RWPE1 (cell line): ENCODE results near the gene PCBP3.

Experiments used
- CTCF ChIA-PET: fragments of 350-600 bp; sonication (Branson Sonifier 250); formaldehyde crosslinking; extraction: SDS; loops from one replicate; lab custom pipeline; 2021; lab: Yijun Ruan, JAX
- POLR2A ChIA-PET: fragments of 400-600 bp; formaldehyde crosslinking; extraction: SDS; loops from one replicate; lab custom pipeline; 2020; ENCODE audit warnings: antibody characterized with exemption; ENCODE audit not compliant: low non-redundant PET; lab: Yijun Ruan, JAX
- DNase-seq: peaks from one replicate; pipeline ENCODE4 v3.0.0; 2012; ENCODE audit warnings: low spot score
- H3K27ac ChIP-seq: fragments of 450-650 bp; 2 replicates; pipeline ENCODE4 v1.5.1; 2017
- TF ChIP-seq, protein P1 (sequence below): fragments of 450-650 bp; conservative IDR thresholded peaks from 2 replicates; pipeline ENCODE4 v1.5.1; 2017; ENCODE audit warnings: low read depth, mild to moderate bottlenecking

Gene PCBP3

DNA sequence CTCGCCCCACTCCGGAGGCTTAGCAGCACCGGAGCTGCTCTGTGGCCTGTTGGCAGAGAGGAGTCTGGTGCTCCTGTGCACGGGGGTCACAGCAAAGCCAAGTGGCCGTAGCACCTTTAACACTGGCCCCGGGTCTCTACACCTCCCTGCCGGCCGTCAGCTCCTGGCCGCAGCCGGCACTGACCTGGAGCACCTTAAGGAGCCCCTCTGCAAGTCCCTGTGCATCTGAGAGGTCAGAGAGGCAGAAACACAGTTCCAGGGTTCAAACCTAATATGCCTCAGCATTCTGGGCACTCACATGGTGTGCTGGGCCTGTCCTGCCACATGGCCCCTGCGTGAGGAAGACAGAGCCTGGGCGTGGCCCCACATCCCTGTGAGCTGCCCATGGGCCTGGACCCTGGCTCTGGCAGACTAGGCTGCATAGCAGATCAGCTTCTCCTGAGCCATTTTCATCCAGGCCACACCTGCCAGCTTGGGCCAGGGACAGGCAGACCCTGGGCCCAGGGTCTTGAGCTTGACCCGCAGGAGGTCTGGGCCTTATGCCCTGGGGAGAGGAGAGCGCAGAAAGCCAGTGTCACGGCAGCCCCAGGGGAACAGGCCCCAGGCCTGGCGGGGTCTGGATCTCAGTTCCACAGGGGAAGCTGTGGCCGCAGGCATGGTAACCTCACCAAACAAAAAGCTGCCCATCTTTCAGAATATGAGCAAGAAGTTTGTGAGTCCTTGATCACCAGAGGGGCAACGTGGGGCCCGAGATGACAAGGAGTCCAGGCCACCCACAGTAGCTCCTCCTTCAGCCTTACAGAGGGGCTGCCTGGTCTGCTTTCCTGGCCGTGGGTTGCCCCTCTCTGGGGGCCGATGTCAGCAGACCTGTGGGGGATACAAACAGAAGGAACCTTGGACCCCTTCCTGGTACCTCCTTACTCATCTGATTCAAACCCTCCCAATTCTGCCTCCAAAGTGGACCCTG, 192.1 kb downstream of the PCBP3 start:
- TF ChIP-seq, protein P1, sequence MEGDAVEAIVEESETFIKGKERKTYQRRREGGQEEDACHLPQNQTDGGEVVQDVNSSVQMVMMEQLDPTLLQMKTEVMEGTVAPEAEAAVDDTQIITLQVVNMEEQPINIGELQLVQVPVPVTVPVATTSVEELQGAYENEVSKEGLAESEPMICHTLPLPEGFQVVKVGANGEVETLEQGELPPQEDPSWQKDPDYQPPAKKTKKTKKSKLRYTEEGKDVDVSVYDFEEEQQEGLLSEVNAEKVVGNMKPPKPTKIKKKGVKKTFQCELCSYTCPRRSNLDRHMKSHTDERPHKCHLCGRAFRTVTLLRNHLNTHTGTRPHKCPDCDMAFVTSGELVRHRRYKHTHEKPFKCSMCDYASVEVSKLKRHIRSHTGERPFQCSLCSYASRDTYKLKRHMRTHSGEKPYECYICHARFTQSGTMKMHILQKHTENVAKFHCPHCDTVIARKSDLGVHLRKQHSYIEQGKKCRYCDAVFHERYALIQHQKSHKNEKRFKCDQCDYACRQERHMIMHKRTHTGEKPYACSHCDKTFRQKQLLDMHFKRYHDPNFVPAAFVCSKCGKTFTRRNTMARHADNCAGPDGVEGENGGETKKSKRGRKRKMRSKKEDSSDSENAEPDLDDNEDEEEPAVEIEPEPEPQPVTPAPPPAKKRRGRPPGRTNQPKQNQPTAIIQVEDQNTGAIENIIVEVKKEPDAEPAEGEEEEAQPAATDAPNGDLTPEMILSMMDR, result no peak
- H3K27ac ChIP-seq, result no peak overlapping the region
- CTCF ChIA-PET, result interaction anchor here (0.9 kb wide), 1 partner anchor 15 kb away, joined by 3 read pairs; no protein-coding TSS in a partner anchor
- no peak for DNase-seq
- POLR2A ChIA-PET, result no interaction called here

DNA sequence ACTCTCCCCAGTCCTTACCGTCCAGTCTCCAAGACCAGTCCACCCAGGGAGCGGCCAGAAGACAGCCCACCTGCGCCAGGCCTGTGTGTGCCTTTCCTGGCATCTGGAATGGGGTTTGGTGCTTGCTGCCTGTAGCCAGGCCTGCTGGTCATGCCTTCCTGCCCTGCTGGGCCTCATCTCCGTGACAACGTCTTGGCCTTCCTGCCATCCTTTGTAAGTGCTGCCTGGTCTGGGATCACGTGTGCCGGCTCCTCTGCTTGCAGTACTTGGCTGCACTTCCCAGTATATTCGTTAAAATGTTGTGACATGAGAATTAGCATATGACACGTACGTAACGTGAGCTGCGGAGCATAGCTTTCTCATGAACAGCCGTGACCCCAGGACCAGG, 192.7 kb downstream of the PCBP3 start:
- ChIA-PET CTCF (interaction anchor here (0.9 kb wide), 1 partner anchor 16 kb away, joined by 3 read pairs; no protein-coding TSS in a partner anchor), POLR2A (no interaction called here)
- H3K27ac ChIP-seq, result no peak overlapping the region

DNA sequence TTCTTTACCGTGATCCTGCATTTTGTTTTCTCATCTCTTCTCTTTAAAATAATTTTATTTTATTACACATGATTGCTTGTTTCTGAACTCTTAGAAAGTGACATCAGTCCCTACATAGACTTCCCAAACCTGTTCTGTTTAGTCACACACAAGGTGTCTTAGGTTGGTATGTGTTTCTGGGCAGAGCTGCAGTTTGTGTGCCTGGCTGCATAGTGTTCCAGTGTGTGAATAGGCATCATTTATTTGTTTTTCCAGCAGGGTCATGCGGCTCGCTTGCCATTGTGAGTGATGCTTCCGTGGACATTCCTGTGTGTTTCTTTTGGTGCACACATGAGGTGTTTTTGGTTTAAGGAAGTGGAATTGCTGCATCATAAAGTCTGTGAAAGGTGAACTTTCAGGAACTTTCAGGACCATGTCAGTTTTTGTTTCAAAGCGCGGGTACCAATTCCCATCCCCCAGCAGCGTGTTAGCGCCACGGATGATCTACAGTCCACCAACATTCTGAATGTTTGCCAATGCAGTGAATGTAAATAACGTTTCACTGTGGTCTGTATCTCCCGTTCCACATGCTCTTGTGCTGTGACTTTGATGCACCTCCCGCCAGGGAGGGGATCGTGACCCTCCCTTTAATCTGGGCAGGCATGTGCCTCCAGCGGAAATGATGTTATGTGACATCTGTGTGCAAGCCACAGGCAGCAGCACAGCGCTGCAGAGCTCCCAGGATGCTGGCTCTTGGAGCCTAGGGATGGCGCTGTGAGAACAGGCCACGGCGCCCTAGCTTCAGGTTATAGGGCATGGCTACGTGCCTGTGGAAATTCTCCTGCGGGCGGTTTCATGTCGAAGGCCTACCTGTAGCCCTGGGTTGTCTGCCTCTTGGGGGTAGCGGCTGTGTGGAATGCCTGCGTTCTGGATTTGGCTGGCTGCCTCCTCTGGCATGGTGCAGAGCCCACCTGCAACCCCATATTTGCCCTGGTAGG, 193.5 kb downstream of the PCBP3 start:
- TF ChIP-seq, protein P1, result no peak
- CTCF ChIA-PET, result no interaction called here
- no peak for DNase-seq
- H3K27ac ChIP-seq, result no peak overlapping the region
- POLR2A ChIA-PET, result no interaction called here

More for the DNA sequence above, 192.7 kb downstream of the PCBP3 start:
- no peak for DNase-seq
- TF ChIP-seq, protein P1, result no peak

DNA sequence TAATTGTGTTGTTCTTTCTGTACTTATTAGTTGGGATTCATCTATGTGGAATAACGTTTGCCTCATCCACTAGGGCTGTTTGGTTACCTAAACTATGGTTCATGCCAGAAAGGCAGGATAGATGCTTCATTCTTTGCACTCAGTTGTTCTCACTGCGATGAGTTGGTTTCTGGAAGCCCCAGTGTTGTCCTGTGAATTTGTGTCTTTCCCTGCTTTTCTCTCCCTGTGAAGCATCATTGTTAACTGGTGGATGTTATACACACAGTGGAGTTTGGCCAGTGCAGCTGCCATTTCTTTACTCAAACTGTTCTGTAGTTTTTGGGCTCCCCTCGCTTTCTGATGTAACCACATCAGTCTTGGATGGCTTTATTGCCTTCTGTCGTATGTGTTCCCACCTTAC, 194.4 kb downstream of the PCBP3 start:
- POLR2A ChIA-PET, result no interaction called here
- CTCF ChIA-PET, result interaction anchor here (0.6 kb wide), 1 partner anchor 111 kb away, joined by 3 read pairs; no protein-coding TSS in a partner anchor
- H3K27ac ChIP-seq, result no peak overlapping the region

DNA sequence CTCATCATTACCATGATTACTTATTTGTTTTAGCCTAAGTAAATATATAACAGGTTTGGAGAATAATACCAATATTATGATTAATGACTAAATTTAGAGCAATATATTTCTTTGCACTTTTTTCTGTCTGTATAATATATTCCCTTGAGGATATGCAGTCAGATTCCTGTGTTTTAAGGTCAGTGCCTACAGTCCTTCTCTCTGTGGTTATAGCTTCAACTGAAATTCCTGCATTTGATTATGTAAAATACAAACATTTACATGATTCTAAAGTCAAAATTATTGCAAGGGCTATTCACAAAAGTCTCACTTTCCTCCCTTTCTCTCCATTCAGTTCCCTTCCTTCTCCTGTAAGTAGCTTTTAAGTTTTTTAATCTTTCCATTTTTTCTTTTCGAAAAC, 195.1 kb downstream of the PCBP3 start:
- TF ChIP-seq, protein P1, result no peak
- H3K27ac ChIP-seq, result no peak overlapping the region
- ChIA-PET POLR2A (no interaction called here), CTCF (no interaction called here)
- no peak for DNase-seq

More for the DNA sequence above, 194.4 kb downstream of the PCBP3 start:
- DNase-seq, result no peak
- TF ChIP-seq, protein P1, result no peak

DNA sequence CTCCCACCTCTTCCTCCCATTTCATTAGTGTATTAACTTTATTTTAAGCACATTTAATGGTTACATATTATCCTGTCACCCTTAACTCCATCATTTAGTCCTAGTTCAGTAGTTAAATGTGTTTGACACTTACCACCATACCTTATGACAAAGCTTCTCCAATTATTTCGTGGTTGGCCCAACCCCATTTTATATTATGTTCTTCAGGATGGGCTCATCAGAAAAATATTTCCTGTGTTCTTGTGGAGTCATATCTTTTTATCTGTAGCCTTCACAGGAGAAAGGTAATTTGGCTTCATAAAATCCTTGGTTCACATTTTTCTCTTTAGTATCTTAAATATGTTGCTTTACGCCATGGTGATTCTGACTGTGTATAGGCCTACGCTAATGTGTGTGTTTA, 195.7 kb downstream of the PCBP3 start:
- POLR2A ChIA-PET, result no interaction called here
- TF ChIP-seq, protein P1, result no peak
- peak overlapping the region; percentile 44; the same call in 1 of the 2 replicates for H3K27ac ChIP-seq
- CTCF ChIA-PET, result no interaction called here
- peak; percentile 20 for DNase-seq
